HepG2 (cell line): ENCODE results near the gene C1R. TPM values are rescaled to one million over a fixed set of nuclear protein-coding genes. Genes with fewer than 3 reads are reported as not detected.
A peak's percentile ranks its signal among the peaks of the same experiment; 100 is the strongest.

Experiments used
- ATF7 ChIP-seq, 2 experiments: fragments of 450-650 bp in 1 of 2; sonication (generic) in 1 of 2; formaldehyde crosslinking in 1 of 2; IDR thresholded peaks; 2 replicates each; pipeline versions ENCODE4 v1.4.0 to v1.6.1; 2016 to 2020; ENCODE audit warnings: antibody characterized with exemption in 1 of 2, mild to moderate bottlenecking in 1 of 2, missing genetic modification reagents in 1 of 2
- BCL3 ChIP-seq: sonication (generic); formaldehyde crosslinking; IDR thresholded peaks from 2 replicates; pipeline ENCODE4 v1.5.1; 2020; ENCODE audit warnings: mild to moderate bottlenecking, missing genetic modification reagents, moderate library complexity
- CBX5 ChIP-seq: sonication (generic); formaldehyde crosslinking; IDR thresholded peaks from 2 replicates; pipeline ENCODE4 v1.4.0; 2020; ENCODE audit warnings: missing genetic modification reagents, borderline replicate concordance
- DR1 ChIP-seq: sonication (generic); formaldehyde crosslinking; IDR thresholded peaks from 2 replicates; pipeline ENCODE4 v1.8.0; 2021; ENCODE audit warnings: mild to moderate bottlenecking, missing genetic modification reagents, inconsistent platforms
- HINFP ChIP-seq: sonication (generic); formaldehyde crosslinking; IDR thresholded peaks from 2 replicates; pipeline ENCODE4 v1.4.0; 2020; ENCODE audit warnings: low read depth, mild to moderate bottlenecking, missing genetic modification reagents
- HNRNPUL1 ChIP-seq: fragments of 200-400 bp; formaldehyde crosslinking; IDR thresholded peaks from 2 replicates; pipeline ENCODE4 v1.6.1; 2017; ENCODE audit warnings: low read depth, mild to moderate bottlenecking, low read length, moderate library complexity
- MBNL3 ChIP-seq: fragments of 250-450 bp; sonication (Bioruptor Pico); conservative IDR thresholded peaks from 2 replicates; pipeline ENCODE4 v1.8.0; 2022; ENCODE audit warnings: mild to moderate bottlenecking, inconsistent platforms
- MED1 ChIP-seq: sonication (generic); formaldehyde crosslinking; IDR thresholded peaks from 2 replicates; pipeline ENCODE4 v1.4.0; 2020; ENCODE audit warnings: missing genetic modification reagents
- REL ChIP-seq: sonication (generic); formaldehyde crosslinking; conservative IDR thresholded peaks from 2 replicates; pipeline ENCODE4 v1.8.0; 2022; ENCODE audit warnings: mild to moderate bottlenecking, missing genetic modification reagents, moderate library complexity
- SRSF1 ChIP-seq: fragments of 200-400 bp; formaldehyde crosslinking; optimal IDR thresholded peaks from 2 replicates; pipeline ENCODE3; 2017; ENCODE audit warnings: mild to moderate bottlenecking, low read depth, low read length, moderate library complexity
- SRY ChIP-seq: sonication (generic); formaldehyde crosslinking; IDR thresholded peaks from 2 replicates; pipeline ENCODE4 v1.8.0; 2022; ENCODE audit warnings: mild to moderate bottlenecking, missing genetic modification reagents
- STAT6 ChIP-seq: sonication (generic); formaldehyde crosslinking; IDR thresholded peaks from 2 replicates; pipeline ENCODE4 v1.4.0; 2020; ENCODE audit warnings: missing genetic modification reagents, mild to moderate bottlenecking, borderline replicate concordance
- SYNCRIP ChIP-seq: fragments of 200-400 bp; formaldehyde crosslinking; IDR thresholded peaks from 2 replicates; pipeline ENCODE4 v1.6.1; 2018; ENCODE audit warnings: mild to moderate bottlenecking, low read depth, low read length; ENCODE audit not compliant: insufficient read depth
- YEATS2 ChIP-seq: sonication (generic); formaldehyde crosslinking; IDR thresholded peaks from 2 replicates; pipeline ENCODE4 v1.4.0; 2020; ENCODE audit warnings: missing genetic modification reagents, borderline replicate concordance
- ZNF513 ChIP-seq: sonication (generic); formaldehyde crosslinking; conservative IDR thresholded peaks from 2 replicates; pipeline ENCODE4 v1.5.0; 2020; ENCODE audit warnings: missing genetic modification reagents
- ZNF597 ChIP-seq: sonication (generic); formaldehyde crosslinking; IDR thresholded peaks from 2 replicates; pipeline ENCODE4 v1.5.0; 2020; ENCODE audit warnings: missing genetic modification reagents
- ZNF674 ChIP-seq: sonication (generic); formaldehyde crosslinking; IDR thresholded peaks from 2 replicates; pipeline ENCODE4 v1.5.0; 2020; ENCODE audit warnings: low read depth, mild to moderate bottlenecking, missing genetic modification reagents
- ZNF737 ChIP-seq: sonication (generic); formaldehyde crosslinking; IDR thresholded peaks from 2 replicates; pipeline ENCODE4 v1.5.0; 2020; ENCODE audit warnings: missing genetic modification reagents, mild to moderate bottlenecking, borderline replicate concordance
- ZNF775 ChIP-seq: sonication (generic); formaldehyde crosslinking; IDR thresholded peaks from 2 replicates; pipeline ENCODE4 v1.4.0; 2020; ENCODE audit warnings: missing genetic modification reagents, mild to moderate bottlenecking, moderate library complexity, borderline replicate concordance
- ZNF850 ChIP-seq: sonication (generic); formaldehyde crosslinking; conservative IDR thresholded peaks from 2 replicates; pipeline ENCODE4 v1.9.0; 2021; ENCODE audit warnings: mild to moderate bottlenecking, missing genetic modification reagents
- polyA plus RNA-seq, 8 experiments: library from polyadenylated mRNA; depleted of rRNA in 3 of 8; stranded (reverse) in 7 of 8; unstranded in 1 of 8; fragments of >200 nt; fragmentation: Illumina TruSeq in 4 of 8; extraction: Trizol in 4 of 8; gene quantifications; 2 replicates each; pipeline versions ENCODE4 v1.2.1 to v1.2.3, GENCODE V29; 2011 to 2016; ENCODE audit warnings: low read depth in 4 of 8, missing spikeins in 1 of 8, mixed read lengths in 1 of 8; ENCODE audit not compliant: insufficient read depth in 1 of 8
- total RNA-seq, 5 experiments: library from RNA; depleted of rRNA; stranded (reverse); fragments of >200 nt; fragmentation: Illumina TruSeq; extraction: Trizol; gene quantifications; 2 replicates each; pipeline ENCODE4 v1.2.3, GENCODE V29; 2016; ENCODE audit warnings: low read depth in 1 of 5

C1R gene
- total and polyA plus RNA-seq, 2 of the 13 experiments (the other 11 are each of a cell fraction or from before 2014, with no cell fraction given): 3.5 to 6.5 TPM

- no peak for TF ChIP-seq MBNL3 (CRISPR knock-in tag)
- TF ChIP-seq SRY (CRISPR knock-in tag): 0 out of 2 replicates have a peak, but pooled peaks have one; percentile 17
- no peak; the same call in 1 of the 2 replicates for TF ChIP-seq DR1
- no peak for TF ChIP-seq STAT6
- peak; percentile 85 for TF ChIP-seq MED1 (CRISPR knock-in tag)
- no peak for TF ChIP-seq SRSF1
- TF ChIP-seq HINFP (CRISPR knock-in tag): no peak; the same call in 1 of the 2 replicates
- no peak for TF ChIP-seq ZNF737 (CRISPR knock-in tag)
- TF ChIP-seq ZNF674 (CRISPR knock-in tag): no peak
- no peak for TF ChIP-seq SYNCRIP
- TF ChIP-seq BCL3 (CRISPR knock-in tag): no peak
- TF ChIP-seq ZNF850: no peak
- no peak for TF ChIP-seq ZNF513
- TF ChIP-seq REL (CRISPR knock-in tag): 0 out of 2 replicates have a peak, but pooled peaks have one; percentile 35
- no peak for TF ChIP-seq CBX5 (CRISPR knock-in tag)
- TF ChIP-seq ZNF775: no peak
- no peak for TF ChIP-seq ZNF597 (CRISPR knock-in tag)
- TF ChIP-seq HNRNPUL1: no peak
- peak; percentile 8; the same call in 1 of the 2 replicates for TF ChIP-seq YEATS2 (CRISPR knock-in tag)
- no peak for TF ChIP-seq ATF7 (IDR thresholded peaks at IDR 0.05)
- no peak; the same call in 1 of the 2 replicates for TF ChIP-seq ATF7 (CRISPR knock-in tag; IDR thresholded peaks at IDR 0.05)
These were observed 16.7 kb upstream of the C1R start, which contains the start of gene C1RL (continued) for GRCh38 chr12:7108796-7109571.
